Measurements from ENCODE around the gene ROR2. TPM values are rescaled to one million over a fixed set of nuclear protein-coding genes. Genes with fewer than 3 reads are reported as not detected.

The ROR2 gene
- total and polyA plus RNA-seq, 2 of the 8 experiments (the other 6 are each of a cell fraction or from before 2014, with no cell fraction given): 2.7 to 4.3 TPM

DNA sequence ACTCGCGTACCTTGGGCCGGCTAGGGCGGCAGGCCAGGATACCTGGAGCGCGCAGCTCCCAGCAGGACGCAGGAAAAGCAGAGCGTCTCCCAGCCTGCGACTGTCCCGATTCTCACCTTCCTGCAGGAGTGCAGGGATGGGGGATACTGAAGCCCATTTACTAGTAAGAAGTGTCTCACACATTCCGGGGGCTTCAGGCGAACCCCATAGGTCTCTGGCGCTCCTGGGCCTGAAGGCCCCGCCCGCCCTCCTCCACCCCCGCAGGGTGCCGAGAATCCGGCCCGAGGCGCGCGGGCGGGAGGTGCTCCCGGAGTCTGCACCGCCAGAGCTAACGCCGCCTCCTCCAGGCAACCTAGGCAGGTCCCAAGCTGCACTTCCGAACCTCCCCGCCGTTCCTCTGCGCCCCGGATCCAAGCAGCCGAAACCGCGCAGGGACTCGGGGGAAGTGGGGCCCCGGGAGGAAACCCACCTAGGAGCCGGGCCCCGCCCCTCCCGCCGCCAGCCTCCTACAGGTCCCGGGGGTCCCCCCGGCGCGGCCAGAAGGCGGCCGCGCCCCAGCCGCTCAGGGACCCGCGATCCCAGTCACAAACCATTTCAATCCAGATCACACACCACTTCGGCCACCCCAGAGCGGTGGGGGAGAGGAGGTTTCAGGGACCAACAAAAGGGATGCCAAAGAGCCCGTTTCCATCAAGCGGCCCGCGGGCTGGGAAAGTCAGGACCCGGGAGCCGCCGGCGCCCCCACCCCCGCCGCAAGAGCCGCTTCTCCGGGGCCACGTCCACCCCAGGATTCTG is 1.2 kb downstream of the ROR2 start (continued):
- TF ChIP-seq TAF1 (IDR thresholded peaks at IDR 0.05; ENCODE audit: low read depth, low read length): 0 out of 2 replicates have a peak, but pooled peaks have one; percentile 4
- peak; percentile 44 for TF ChIP-seq EZH2 (IDR thresholded peaks at IDR 0.05; ENCODE audit: low read depth, low read length, severe bottlenecking)
- TF ChIP-seq CREB1 (IDR thresholded peaks at IDR 0.05): no peak

All from H1 (cell line).